K562 (cell line): Measurements from ENCODE around the gene GPR32. TPM values are rescaled to one million over a fixed set of nuclear protein-coding genes. Genes with fewer than 3 reads are reported as not detected.

Experiments
- ATAC-seq: fragments of 200-7000 bp; cut with Tn5 transposase; 3 replicates; pipeline ENCODE4 v1.9.1; 2020; ENCODE audit warnings: moderate library complexity
- BruUV-seq: library from RNA; stranded (reverse); fragments of 400-500 nt; replicated peaks from 2 replicates; lab custom pipeline; 2021; lab: Mats Ljungman, UMichigan
- CTCF ChIA-PET: fragments of 300-600 bp; formaldehyde crosslinking; extraction: SDS; loops from one replicate; lab custom pipeline; 2021; ENCODE audit warnings: low intra/inter-chr PET ratio; lab: Yijun Ruan, JAX
- POLR2A ChIA-PET: fragments of 300-600, 350-650 bp; sonication (Branson Sonifier 250); formaldehyde crosslinking; extraction: SDS; loops from one replicate; lab custom pipeline; 2021; ENCODE audit warnings: antibody characterized with exemption, inconsistent platforms; lab: Yijun Ruan, JAX
- DNase-seq, 4 experiments: peaks; one replicate each; pipeline versions ENCODE4 v3.0.0 to v3.0.0-alpha.2; 2011 to 2018; ENCODE audit warnings: low spot score in 3 of 4, mixed read lengths in 3 of 4; ENCODE audit errors: extremely low read depth in 1 of 4
- FAIRE-seq: peaks from 2 replicates; lab custom pipeline; 2011; peaks lifted over from hg19 to GRCh38; lab: Jason Lieb, UNC
- H2AFZ ChIP-seq: 2 replicates; pipeline ENCODE4 v1.6.0; 2011; ENCODE audit warnings: low read depth, low read length, control low read depth, inconsistent platforms
- H3K27ac ChIP-seq: fragments of 200-600 bp; 3 replicates; pipeline ENCODE4 v1.8.0; 2011; ENCODE audit warnings: low read depth, mild to moderate bottlenecking, control low read depth, inconsistent platforms, low read length, moderate library complexity, mixed read lengths; ENCODE audit errors: extremely low read depth
- H3K27me3 ChIP-seq, 2 experiments: fragments of 300-600 bp in 1 of 2; 2 replicates in 1 of 2; 3 replicates in 1 of 2; pipeline versions ENCODE4 v1.6.0 to v1.8.0; 2011; ENCODE audit warnings: inconsistent platforms in 2 of 2, low read length in 2 of 2, mild to moderate bottlenecking in 1 of 2, mixed read lengths in 1 of 2, moderate library complexity in 1 of 2; ENCODE audit not compliant: control insufficient read depth in 2 of 2, insufficient read depth in 2 of 2
- H3K36me3 ChIP-seq: fragments of 300-600 bp; 3 replicates; pipeline ENCODE4 v1.8.0; 2011; ENCODE audit warnings: mild to moderate bottlenecking, low read length, inconsistent platforms; ENCODE audit not compliant: control insufficient read depth, insufficient read depth
- H3K4me1 ChIP-seq, 2 experiments: fragments of 200-600 bp in 1 of 2; replicated peaks in 1 of 2; 2 replicates in 1 of 2; 3 replicates in 1 of 2; pipeline versions ENCODE4 v1.5.1 to v1.8.0; 2011; ENCODE audit warnings: inconsistent platforms in 2 of 2, low read length in 2 of 2, mild to moderate bottlenecking in 1 of 2, mixed read lengths in 1 of 2, moderate library complexity in 1 of 2; ENCODE audit not compliant: control insufficient read depth in 2 of 2, insufficient read depth in 2 of 2
- H3K4me2 ChIP-seq: 2 replicates; pipeline ENCODE4 v1.6.1; 2011; ENCODE audit warnings: low read length, control low read depth, inconsistent platforms, mixed read lengths; ENCODE audit not compliant: insufficient read depth
- H3K4me3 ChIP-seq: fragments of 200-600 bp; sonication (generic), shearing (Covaris generic); 2 replicates; pipeline ENCODE4 v1.5.1; 2016; ENCODE audit warnings: control low read depth, inconsistent platforms
- H3K79me2 ChIP-seq: fragments of 200-600 bp; 3 replicates; pipeline ENCODE4 v1.8.0; 2011; ENCODE audit warnings: low read length, inconsistent platforms; ENCODE audit not compliant: control insufficient read depth, insufficient read depth
- H3K9ac ChIP-seq, 2 experiments: 2 replicates each; pipeline versions ENCODE4 v1.6.0 to v1.6.1; 2011; ENCODE audit warnings: low read depth in 2 of 2, low read length in 2 of 2, control low read depth in 1 of 2, inconsistent platforms in 1 of 2, mild to moderate bottlenecking in 1 of 2, mixed read lengths in 1 of 2; ENCODE audit not compliant: insufficient read depth in 1 of 2
- H3K9me1 ChIP-seq: one replicate; pipeline ENCODE4 v1.6.0; 2011; ENCODE audit warnings: inconsistent platforms, mild to moderate bottlenecking, low read length, moderate library complexity; ENCODE audit not compliant: control insufficient read depth, insufficient read depth
- H3K9me3 ChIP-seq: replicated peaks from 2 replicates; pipeline ENCODE4 v1.5.1; 2011; ENCODE audit warnings: low read depth, low read length, inconsistent platforms; ENCODE audit not compliant: control insufficient read depth, insufficient read depth
- H4K20me1 ChIP-seq: replicated peaks from 2 replicates; pipeline ENCODE4 v1.6.1; 2011; ENCODE audit warnings: low read length, inconsistent platforms, mixed read lengths; ENCODE audit not compliant: control insufficient read depth, insufficient read depth
- ATF1 ChIP-seq, 2 experiments: fragments of 450-650 bp in 1 of 2; IDR thresholded peaks; 2 replicates each; pipeline ENCODE4 v1.6.1; 2016; ENCODE audit warnings: missing compliant biosample characterization in 1 of 2, missing genetic modification characterization in 1 of 2
- BRD9 ChIP-seq: fragments of 450-650 bp; IDR thresholded peaks from 2 replicates; pipeline ENCODE4 v1.6.1; 2018; ENCODE audit warnings: low read depth; ENCODE audit not compliant: partially characterized antibody
- CC2D1A ChIP-seq: fragments of 450-650 bp; IDR thresholded peaks from 2 replicates; pipeline ENCODE4 v1.6.1; 2017; ENCODE audit warnings: mild to moderate bottlenecking
- CHD2 ChIP-seq: IDR thresholded peaks from 2 replicates; pipeline ENCODE4 v1.6.1; 2011; ENCODE audit warnings: low read depth, low read length
- DLX4 ChIP-seq: fragments of 250-450 bp; sonication (Bioruptor Pico); IDR thresholded peaks from 2 replicates; pipeline ENCODE4 v1.6.1; 2021; ENCODE audit warnings: mild to moderate bottlenecking
- ELF4 ChIP-seq: fragments of 450-650 bp; formaldehyde crosslinking; IDR thresholded peaks from 2 replicates; pipeline ENCODE4 v1.4.0; 2022; ENCODE audit warnings: missing genetic modification characterization
- FOXA3 ChIP-seq, 2 experiments: fragments of 450-650 bp in 1 of 2; sonication (generic) in 1 of 2; formaldehyde crosslinking; IDR thresholded peaks in 1 of 2; conservative IDR thresholded peaks in 1 of 2; 2 replicates each; pipeline versions ENCODE4 v1.4.0 to v1.8.0; 2020 to 2022; ENCODE audit warnings: mild to moderate bottlenecking in 2 of 2, missing genetic modification reagents in 1 of 2
- GABPA ChIP-seq: fragments of 200-800 bp; sonication (Bioruptor generic); conservative IDR thresholded peaks from 2 replicates; pipeline ENCODE4 v1.6.1; 2016; ENCODE audit warnings: low read depth, missing genetic modification characterization, missing compliant biosample characterization
- GATAD2B ChIP-seq: fragments of 450-650 bp; IDR thresholded peaks from 2 replicates; pipeline ENCODE4 v1.6.1; 2017; ENCODE audit warnings: mild to moderate bottlenecking, borderline replicate concordance
- HES1 ChIP-seq: fragments of 450-650 bp; IDR thresholded peaks from 2 replicates; pipeline ENCODE4 v1.6.1; 2016; ENCODE audit warnings: low read depth, mild to moderate bottlenecking, moderate library complexity
- KAT7 ChIP-seq: sonication (generic); formaldehyde crosslinking; IDR thresholded peaks from 2 replicates; pipeline ENCODE4 v1.8.0; 2022; ENCODE audit warnings: missing genetic modification reagents, mild to moderate bottlenecking, borderline replicate concordance
- KDM1A ChIP-seq, 2 experiments: fragments of 450-650 bp; IDR thresholded peaks; 2 replicates each; pipeline ENCODE4 v1.6.1; 2016; ENCODE audit warnings: mild to moderate bottlenecking in 2 of 2
- KLF16 ChIP-seq: IDR thresholded peaks from 2 replicates; pipeline ENCODE4 v1.6.1; 2016; ENCODE audit warnings: antibody characterized with exemption
- MYNN ChIP-seq, 2 experiments: sonication (generic); formaldehyde crosslinking in 1 of 2; IDR thresholded peaks; 2 replicates each; pipeline versions ENCODE4 v1.5.0 to v1.6.1; 2016 to 2020; ENCODE audit warnings: antibody characterized with exemption in 1 of 2, missing genetic modification reagents in 1 of 2
- RCOR1 ChIP-seq, 2 experiments: IDR thresholded peaks; 2 replicates each; pipeline ENCODE4 v1.6.1; 2012; ENCODE audit warnings: low read depth in 2 of 2, low read length in 2 of 2, borderline replicate concordance in 1 of 2, improper control_type of control experiment in 1 of 2
- SMAD4 ChIP-seq: fragments of 250-450 bp; sonication (Bioruptor Pico); conservative IDR thresholded peaks from 2 replicates; pipeline ENCODE4 v1.8.0; 2021; ENCODE audit warnings: inconsistent platforms, mild to moderate bottlenecking, moderate library complexity
- SMARCA4 ChIP-seq: fragments of 450-650 bp; IDR thresholded peaks from 2 replicates; pipeline ENCODE4 v1.6.1; 2016
- SRF ChIP-seq, 2 experiments: fragments of 250-450, 450-650 bp in 1 of 2; sonication (Bioruptor Pico) in 1 of 2; sonication (generic) in 1 of 2; formaldehyde crosslinking; IDR thresholded peaks; 2 replicates each; pipeline versions ENCODE4 v1.5.0 to v1.5.1; 2020 to 2022; ENCODE audit warnings: mild to moderate bottlenecking in 1 of 2, missing genetic modification reagents in 1 of 2
- TAL1 ChIP-seq: fragments of 450-650 bp; IDR thresholded peaks from 2 replicates; pipeline ENCODE4 v1.6.1; 2016; ENCODE audit warnings: mild to moderate bottlenecking
- ZFX ChIP-seq: sonication (generic); formaldehyde crosslinking; IDR thresholded peaks from 2 replicates; pipeline ENCODE4 v1.8.0; 2022; ENCODE audit warnings: mild to moderate bottlenecking, missing genetic modification reagents, moderate library complexity
- ZNF197 ChIP-seq: fragments of 200-800 bp; sonication (Bioruptor generic); IDR thresholded peaks from 2 replicates; pipeline ENCODE4 v1.6.1; 2016; ENCODE audit warnings: low read depth, missing genetic modification characterization, missing compliant biosample characterization
- ZNF764 ChIP-seq: fragments of 250-450 bp; sonication (Bioruptor Pico); IDR thresholded peaks from 2 replicates; pipeline ENCODE4 v1.4.0; 2020; ENCODE audit warnings: low read depth, mild to moderate bottlenecking, moderate library complexity
- WGBS: fragments of 100-300 bp; shearing (Covaris generic); methylation state at CpG from one replicate; pipeline ENCODE4 v1.1.6; 2016; ENCODE audit warnings: low coverage, mixed read lengths; ENCODE audit not compliant: insufficient coverage; ENCODE audit errors: missing lambda C conversion rate; 5-methylcytosine and 5-hydroxymethylcytosine counted together
- in situ Hi-C: fragments of 300-500 bp; cut with MboI; formaldehyde crosslinking; loops from 4 replicates; pipeline ENCODE4 v1.15.0; 2018; ENCODE audit warnings: inconsistent platforms, mixed read lengths
- intact Hi-C: fragments of 100-400 bp; cut with micrococcal nuclease; formaldehyde crosslinking; loops from 2 replicates; pipeline ENCODE4 v1.14.2; 2022
- polyA plus RNA-seq, 8 experiments: library from polyadenylated mRNA; depleted of rRNA in 4 of 8; stranded (reverse) in 5 of 8; unstranded in 3 of 8; fragments of >200 nt; fragmentation: Nextera tagmentation in 2 of 8; fragmentation: Illumina TruSeq in 1 of 8; extraction: Ambion mirVana in 2 of 8; extraction: Trizol in 1 of 8; gene quantifications; 2 replicates each; pipeline versions ENCODE4 v1.2.1 to v1.2.3, GENCODE V29; 2011 to 2014; ENCODE audit warnings: inconsistent platforms in 1 of 8, missing spikeins in 1 of 8
- total RNA-seq, 7 experiments: library from RNA; depleted of rRNA in 6 of 7; stranded (reverse); fragments of >200 nt in 6 of 7; fragmentation: Illumina TruSeq in 2 of 7; extraction: Trizol in 2 of 7; gene quantifications; 2 replicates each; pipeline versions ENCODE4 v1.2.1 to v1.2.3, GENCODE V29; 2011 to 2021; ENCODE audit warnings: low replicate concordance in 1 of 7

GPR32 gene
- total and polyA plus RNA-seq, 9 of the 15 experiments (the other 6 are each of a cell fraction or from before 2014, with no cell fraction given): not detected

- CTCF ChIA-PET: interaction anchor here (0.9 kb wide), 1 partner anchor 35 kb away, joined by 3 read pairs; no protein-coding TSS in a partner anchor
- in situ Hi-C loops: no loop called here
- peak overlapping the region; percentile 57 to 88; a peak in 3 of 4 replicates for H3K9ac ChIP-seq
- H3K9me3 ChIP-seq: no peaks in the 10 kb centered on the region
- no peaks in the 10 kb centered on the region for H3K79me2 ChIP-seq
- intact Hi-C loops: no loop called here
- H3K36me3 ChIP-seq: no peaks in the 10 kb centered on the region
- DNase-seq (peak in 1 of 4 experiments; percentile 85), FAIRE-seq (peak; percentile 87), ATAC-seq (peak; percentile 37)
- H4K20me1 ChIP-seq: no peaks in the 10 kb centered on the region
- no peaks in the 10 kb centered on the region for H3K9me1 ChIP-seq
- POLR2A ChIA-PET: interaction anchor here (0.6 to 1.5 kb wide), 4 partner anchors 12 to 26 kb away, joined by 3 to 7 read pairs (median 3); no protein-coding TSS in a partner anchor
- H3K4me1 ChIP-seq: peaks cover 49 to 51% of the 10 kb centered on the region in 2 experiments
- H3K4me3 ChIP-seq: no peak overlapping the region; the same call in 1 of the 2 replicates
- no peaks in the 10 kb centered on the region for H3K27me3 ChIP-seq
- peak overlapping the region; percentile 78 for H3K27ac ChIP-seq
- peak overlapping the region; percentile 84 for H2AFZ ChIP-seq
- H3K4me2 ChIP-seq: peak overlapping the region; percentile 68
- WGBS: 8% methylated on average over 13 of the region's 18 CpGs
- BruUV-seq: no TSS peak
- TF ChIP-seq KLF16 (peak; percentile 37; the same call in 1 of the 2 replicates), ZNF197 (CRISPR knock-in tag) (0 out of 2 replicates have a peak, but pooled peaks have one; percentile 45), SRF (CRISPR knock-in tag; IDR thresholded peaks at IDR 0.05) (no peak), DLX4 (CRISPR knock-in tag) (no peak), BRD9 (peak; percentile 55), CC2D1A (no peak), ZNF764 (CRISPR knock-in tag) (no peak), TAL1 (peak; percentile 72), ZFX (peak; percentile 26; the same call in 1 of the 2 replicates), CHD2 (no peak), SMAD4 (0 out of 2 replicates have a peak, but pooled peaks have one; percentile 22), SMARCA4 (peak; percentile 89), KDM1A (IDR thresholded peaks at IDR 0.05) (peak; percentile 67 to 83), MYNN (IDR thresholded peaks at IDR 0.05) (peak; percentile 57; the same call in 1 of the 2 replicates), MYNN (CRISPR knock-in tag; IDR thresholded peaks at IDR 0.05) (no peak), KAT7 (0 out of 2 replicates have a peak, but pooled peaks have one; percentile 62), HES1 (peak; percentile 40; the same call in 1 of the 2 replicates), GABPA (tag) (peak; percentile 52; the same call in 1 of the 2 replicates), FOXA3 (CRISPR knock-in tag; conservative IDR thresholded peaks at IDR 0.05 in 1 of 2, IDR thresholded peaks at IDR 0.05 in 1 of 2) (no peak), RCOR1 (IDR thresholded peaks at IDR 0.05; ENCODE audit: borderline replicate concordance in 1 of 2, low read depth in 2 of 2, low read length in 2 of 2) (peak in 1 of 2 experiments; percentile 88; a peak in 2 of 4 replicates), ELF4 (CRISPR knock-in tag) (peak; percentile 67; the same call in 1 of the 2 replicates), GATAD2B (peak; percentile 80), ATF1 (CRISPR knock-in tag; IDR thresholded peaks at IDR 0.05) (no peak), ATF1 (tag; IDR thresholded peaks at IDR 0.05) (peak; percentile 32; the same call in 1 of the 2 replicates)
Observed at GRCh38 chr19:50741179-50741933, 28.9 kb upstream of the GPR32 start.
